Urinary bladder (tissue), 4 donors: ENCODE measurements around the gene AK2. TPM values are rescaled to one million over a fixed set of nuclear protein-coding genes. Genes with fewer than 3 reads are reported as not detected.

Experiments
- DNase-seq: peaks from one replicate; pipeline ENCODE4 v3.0.0-alpha.2; 2015; ENCODE audit errors: extremely low spot score
- H3K27ac ChIP-seq: one replicate; pipeline ENCODE4 v1.5.1; 2013; ENCODE audit warnings: low read depth, mild to moderate bottlenecking, moderate library complexity
- H3K36me3 ChIP-seq: one replicate; pipeline ENCODE4 v1.6.1; 2013; ENCODE audit warnings: mild to moderate bottlenecking, moderate library complexity; ENCODE audit not compliant: insufficient read depth
- H3K4me1 ChIP-seq: one replicate; pipeline ENCODE4 v1.6.1; 2013; ENCODE audit warnings: mild to moderate bottlenecking, moderate library complexity; ENCODE audit not compliant: insufficient read depth
- H3K4me3 ChIP-seq: one replicate; pipeline ENCODE4 v1.5.1; 2013; ENCODE audit warnings: low read depth, low read length
- WGBS: extraction: QIAGEN DNeasy Blood & Tissue Kit; methylation state at CpG from one replicate; pipeline ENCODE4 v1.1.7; 2013; 5-methylcytosine and 5-hydroxymethylcytosine counted together
- polyA plus RNA-seq: library from polyadenylated mRNA; stranded (reverse); fragments of 200-250 nt; gene quantifications from one replicate; pipeline ENCODE4 v1.2.3, GENCODE V29; 2013
- total RNA-seq: library from RNA; depleted of rRNA; stranded (reverse); fragments of >200 nt; gene quantifications from one replicate; pipeline ENCODE4 v1.2.3, GENCODE V29; 2014
- donor health status: healthy with polysubstance abuse.
- donor health status: healthy.

Gene AK2
- total and polyA plus RNA-seq, 2 donors = 79.1 to 83.1 TPM

- 48% methylated on average over 6 of the region's 6 CpGs for WGBS
- Histone ChIP-seq H3K36me3 (no peaks in the 10 kb centered on the region), H3K4me1 (no peaks in the 10 kb centered on the region), H3K4me3 (no peak overlapping the region), H3K27ac (no peak overlapping the region)
- DNase-seq = no peak
These were observed 9.1 kb upstream of the AK2 start for GRCh38 chr1:33045814-33046213.

- 65% methylated on average over 2 of the region's 2 CpGs for WGBS
- Histone ChIP-seq H3K27ac (no peak overlapping the region), H3K4me1 (no peaks in the 10 kb centered on the region), H3K4me3 (no peak overlapping the region), H3K36me3 (no peaks in the 10 kb centered on the region)
- no peak for DNase-seq
These were observed 8.6 kb upstream of the AK2 start for GRCh38 chr1:33045246-33045645.

- WGBS = 57% methylated on average over 8 of the region's 8 CpGs
These were observed 6.8 kb upstream of the AK2 start for GRCh38 chr1:33043267-33044092.

GRCh38 chr1:33042831-33043230, 6.1 kb upstream of the AK2 start:
- Histone ChIP-seq H3K36me3 (no peaks in the 10 kb centered on the region), H3K27ac (no peak overlapping the region), H3K4me3 (no peak overlapping the region), H3K4me1 (no peaks in the 10 kb centered on the region)
- no peak for DNase-seq
- WGBS = 99% methylated on average over 1 of the region's 1 CpG

More at GRCh38 chr1:33043267-33044092, 6.8 kb upstream of the AK2 start:
- no peak overlapping the region for H3K4me3 ChIP-seq
- H3K4me1 ChIP-seq = no peaks in the 10 kb centered on the region
- no peak overlapping the region for H3K27ac ChIP-seq
- DNase-seq = no peak
- no peaks in the 10 kb centered on the region for H3K36me3 ChIP-seq

- no peak for DNase-seq
- Histone ChIP-seq H3K4me3 (no peak overlapping the region), H3K27ac (no peak overlapping the region), H3K4me1 (no peaks in the 10 kb centered on the region), H3K36me3 (no peaks in the 10 kb centered on the region)
- 88% methylated on average over 1 of the region's 1 CpG for WGBS
These were observed 4.3 kb upstream of the AK2 start for GRCh38 chr1:33041026-33041425.

GRCh38 chr1:33039840-33040239, 3.2 kb upstream of the AK2 start:
- WGBS = 49% methylated on average over 8 of the region's 8 CpGs
- Histone ChIP-seq H3K27ac (no peak overlapping the region), H3K4me3 (no peak overlapping the region), H3K36me3 (no peaks in the 10 kb centered on the region), H3K4me1 (no peaks in the 10 kb centered on the region)
- no peak for DNase-seq

GRCh38 chr1:33036051-33036525, 595 bp downstream of the AK2 start:
- Histone ChIP-seq H3K27ac (no peak overlapping the region), H3K4me3 (peak overlapping the region; percentile 67), H3K36me3 (no peaks in the 10 kb centered on the region), H3K4me1 (peaks cover 2% of the 10 kb centered on the region)
- WGBS = 6% methylated on average over 5 of the region's 5 CpGs
- no peak for DNase-seq

- H3K36me3 ChIP-seq = no peaks in the 10 kb centered on the region
- no peak overlapping the region for H3K27ac ChIP-seq
- DNase-seq = no peak
- H3K4me3 ChIP-seq = no peak overlapping the region
- WGBS = 79% methylated on average over 6 of the region's 6 CpGs
- H3K4me1 ChIP-seq = peaks cover 3% of the 10 kb centered on the region
These were observed 4.4 kb downstream of the AK2 start for GRCh38 chr1:33032126-33032869.

- Histone ChIP-seq H3K4me1 (peaks cover 3% of the 10 kb centered on the region), H3K36me3 (no peaks in the 10 kb centered on the region), H3K27ac (no peak overlapping the region), H3K4me3 (no peak overlapping the region)
- 90% methylated on average over 4 of the region's 4 CpGs for WGBS
- DNase-seq = no peak
These were observed 5.2 kb downstream of the AK2 start for GRCh38 chr1:33031506-33031905.

- no peak for DNase-seq
- Histone ChIP-seq H3K4me3 (no peak overlapping the region), H3K27ac (no peak overlapping the region), H3K4me1 (peaks cover 3% of the 10 kb centered on the region), H3K36me3 (no peaks in the 10 kb centered on the region)
- WGBS = 69% methylated on average over 2 of the region's 2 CpGs
These were observed 6.1 kb downstream of the AK2 start for GRCh38 chr1:33030575-33030974.

GRCh38 chr1:33029921-33030320, 6.8 kb downstream of the AK2 start:
- no peak for DNase-seq
- peaks cover 3% of the 10 kb centered on the region for H3K4me1 ChIP-seq
- no peak overlapping the region for H3K27ac ChIP-seq
- 90% methylated on average over 5 of the region's 5 CpGs for WGBS
- no peak overlapping the region for H3K4me3 ChIP-seq
- no peaks in the 10 kb centered on the region for H3K36me3 ChIP-seq

GRCh38 chr1:33029209-33029608, 7.5 kb downstream of the AK2 start:
- WGBS = 96% methylated on average over 4 of the region's 4 CpGs

GRCh38 chr1:33025761-33026160, 10.9 kb downstream of the AK2 start:
- H3K4me3 ChIP-seq = no peak overlapping the region
- no peaks in the 10 kb centered on the region for H3K36me3 ChIP-seq
- H3K27ac ChIP-seq = no peak overlapping the region
- H3K4me1 ChIP-seq = no peaks in the 10 kb centered on the region
- WGBS = 92% methylated on average over 4 of the region's 4 CpGs
- no peak for DNase-seq

More at GRCh38 chr1:33029209-33029608, 7.5 kb downstream of the AK2 start:
- H3K27ac ChIP-seq = no peak overlapping the region
- no peak for DNase-seq
- no peaks in the 10 kb centered on the region for H3K36me3 ChIP-seq
- no peak overlapping the region for H3K4me3 ChIP-seq
- H3K4me1 ChIP-seq = peaks cover 3% of the 10 kb centered on the region

GRCh38 chr1:33025180-33025569, 11.5 kb downstream of the AK2 start:
- H3K36me3 ChIP-seq = no peaks in the 10 kb centered on the region

More at GRCh38 chr1:33025180-33025569, 11.5 kb downstream of the AK2 start:
- H3K4me3 ChIP-seq = no peak overlapping the region
- DNase-seq = no peak
- WGBS = 80% methylated on average over 1 of the region's 1 CpG
- H3K4me1 ChIP-seq = no peaks in the 10 kb centered on the region
- no peak overlapping the region for H3K27ac ChIP-seq
